Ovary (tissue), 3 donors: ENCODE measurements around the gene KBTBD13.

ENCODE experiments used
- CTCF ChIP-seq, 3 donors: fragments of 450-650 bp in 2 of 3; fragments of 200-600 bp in 1 of 3; IDR thresholded peaks; one replicate each; pipeline versions ENCODE4 v1.5.1 to v1.8.0; 2016 to 2022; ENCODE audit warnings: antibody characterized with exemption in 3 of 3, mild to moderate bottlenecking in 1 of 3
- EP300 ChIP-seq: sonication (generic); formaldehyde crosslinking; IDR thresholded peaks from one replicate; pipeline ENCODE4 v1.6.1; 2017; ENCODE audit warnings: antibody characterized with exemption
- POLR2A ChIP-seq: fragments of 450-650 bp; IDR thresholded peaks from one replicate; pipeline ENCODE4 v1.6.1; 2017; ENCODE audit warnings: antibody characterized with exemption, mild to moderate bottlenecking, moderate library complexity
- donor health status: DM: no; HTN: no; CAD: no.

GRCh38 chr15:65096481-65097385 is 20.2 kb downstream of the KBTBD13 start:
- TF ChIP-seq CTCF (IDR thresholded peaks at IDR 0.05) (no peak), POLR2A (no peak), EP300 (no peak)
